OCI-LY3 (cell line): ENCODE measurements around the gene IFIH1.
A peak's percentile ranks its signal among the peaks of the same experiment; 100 is the strongest.

Experiments
- EZH2phosphoT487 ChIP-seq: fragments of 200-600 bp; shearing (Covaris generic); IDR thresholded peaks from 2 replicates; pipeline ENCODE4 v1.6.1; 2018; ENCODE audit warnings: antibody characterized with exemption, mixed run types, low read depth
- TF ChIP-seq, protein P1 (sequence below): fragments of 200-600, 300-600 bp; sonication (generic); IDR thresholded peaks from 2 replicates; pipeline ENCODE4 v1.5.1; 2014; ENCODE audit warnings: antibody characterized with exemption, low read length, low read depth

- TF ChIP-seq, protein P1, sequence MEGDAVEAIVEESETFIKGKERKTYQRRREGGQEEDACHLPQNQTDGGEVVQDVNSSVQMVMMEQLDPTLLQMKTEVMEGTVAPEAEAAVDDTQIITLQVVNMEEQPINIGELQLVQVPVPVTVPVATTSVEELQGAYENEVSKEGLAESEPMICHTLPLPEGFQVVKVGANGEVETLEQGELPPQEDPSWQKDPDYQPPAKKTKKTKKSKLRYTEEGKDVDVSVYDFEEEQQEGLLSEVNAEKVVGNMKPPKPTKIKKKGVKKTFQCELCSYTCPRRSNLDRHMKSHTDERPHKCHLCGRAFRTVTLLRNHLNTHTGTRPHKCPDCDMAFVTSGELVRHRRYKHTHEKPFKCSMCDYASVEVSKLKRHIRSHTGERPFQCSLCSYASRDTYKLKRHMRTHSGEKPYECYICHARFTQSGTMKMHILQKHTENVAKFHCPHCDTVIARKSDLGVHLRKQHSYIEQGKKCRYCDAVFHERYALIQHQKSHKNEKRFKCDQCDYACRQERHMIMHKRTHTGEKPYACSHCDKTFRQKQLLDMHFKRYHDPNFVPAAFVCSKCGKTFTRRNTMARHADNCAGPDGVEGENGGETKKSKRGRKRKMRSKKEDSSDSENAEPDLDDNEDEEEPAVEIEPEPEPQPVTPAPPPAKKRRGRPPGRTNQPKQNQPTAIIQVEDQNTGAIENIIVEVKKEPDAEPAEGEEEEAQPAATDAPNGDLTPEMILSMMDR, result peak; percentile 45
- TF ChIP-seq EZH2phosphoT487, result no peak
Measured at GRCh38 chr2:162318328-162319180, at the start of gene IFIH1.
